Activated T-cell treated with anti-CD3 and anti-CD28 coated beads, Interleukin-2, amount 50 U/mL, for 24 hours (primary cell): ENCODE measurements around the gene CARD14.
"Not testable (repeated sequence)": the region's sequence is repeated elsewhere in the genome, so short reads cannot be mapped to it uniquely, and the experiment has no call there.

Experiments used
- DNase-seq: peaks from one replicate; pipeline ENCODE4 v3.0.0-alpha.2; 2020
- H3K27ac Mint-ChIP-seq: 2 replicates; pipeline ENCODE4 v1.8.0; 2020; ENCODE audit warnings: mild to moderate bottlenecking, mixed read lengths
- H3K27me3 Mint-ChIP-seq: 2 replicates; pipeline ENCODE4 v1.8.0; 2020; ENCODE audit warnings: mixed read lengths
- H3K36me3 Mint-ChIP-seq: 2 replicates; pipeline ENCODE4 v1.8.0; 2020; ENCODE audit warnings: low read depth, mixed read lengths
- H3K4me1 Mint-ChIP-seq: 2 replicates; pipeline ENCODE4 v1.8.0; 2020; ENCODE audit warnings: low read depth, mixed read lengths
- H3K4me3 Mint-ChIP-seq: 2 replicates; pipeline ENCODE4 v1.8.0; 2020; ENCODE audit warnings: mild to moderate bottlenecking, moderate library complexity, mixed read lengths
- H3K9me3 Mint-ChIP-seq: 2 replicates; pipeline ENCODE4 v1.8.0; 2020; ENCODE audit warnings: mixed read lengths

The CARD14 gene

DNA sequence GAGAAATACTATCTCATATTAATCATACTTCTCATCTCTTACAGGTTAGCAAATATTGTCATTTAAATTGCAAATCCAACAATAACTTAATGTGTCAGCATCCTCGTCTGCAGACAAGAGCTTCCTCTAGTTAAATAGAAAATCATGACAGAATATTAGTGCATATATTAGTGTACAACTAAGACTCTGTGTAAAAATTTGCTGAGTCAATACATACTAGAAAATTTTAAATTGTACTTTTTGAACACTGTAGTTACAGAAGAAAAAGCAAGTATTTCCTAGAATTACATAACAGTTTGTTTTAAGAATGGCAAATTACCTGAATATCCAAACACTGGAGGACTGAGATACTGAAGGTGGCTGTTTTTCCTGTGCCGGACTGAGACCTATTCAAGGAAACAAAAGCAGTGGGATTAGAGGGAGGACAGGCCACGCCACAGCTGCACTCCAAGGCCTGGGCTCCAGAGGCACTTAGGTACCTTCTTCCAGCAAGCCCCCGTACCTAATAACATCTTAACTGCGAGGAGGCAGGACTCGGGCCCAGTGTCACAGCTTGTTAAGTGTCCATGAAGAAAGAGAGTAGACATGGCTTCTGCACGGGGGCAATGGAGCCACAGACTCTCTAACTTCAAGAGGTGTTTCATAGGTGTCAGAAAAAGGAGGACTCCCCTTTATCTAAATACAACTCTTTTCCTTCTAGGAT, 28.2 kb upstream of the CARD14 start:
- Mint-ChIP-seq H3K36me3 (peaks cover 97% of the 10 kb centered on the region), H3K9me3 (no peaks in the 10 kb centered on the region), H3K4me1 (peaks cover 39% of the 10 kb centered on the region), H3K27me3 (no peaks in the 10 kb centered on the region), H3K27ac (peak overlapping the region; percentile 68), H3K4me3 (no peak overlapping the region)
- peak; percentile 18 for DNase-seq

DNA sequence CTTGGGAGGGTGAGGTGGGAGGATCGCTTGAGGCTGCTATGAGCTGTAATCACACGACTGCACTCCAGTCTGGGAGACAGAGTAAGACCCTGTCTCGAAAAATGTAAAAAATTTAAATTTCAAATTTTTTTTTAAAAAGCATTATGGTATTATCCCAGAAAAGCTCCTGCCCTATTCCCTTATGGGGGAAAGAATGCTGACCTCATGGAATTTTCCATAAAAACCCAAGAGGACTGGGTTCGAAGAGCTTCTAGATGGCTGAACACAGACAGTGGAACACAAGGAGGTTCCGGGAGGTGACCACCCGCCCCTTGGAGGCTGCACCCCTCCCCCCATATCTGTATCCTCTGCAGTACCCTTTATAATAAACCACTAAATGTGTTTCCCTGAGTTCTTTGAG, 26.9 kb upstream of the CARD14 start:
- peak overlapping the region; percentile 24 for H3K27ac Mint-ChIP-seq
- H3K27me3 Mint-ChIP-seq, result no peaks in the 10 kb centered on the region

DNA sequence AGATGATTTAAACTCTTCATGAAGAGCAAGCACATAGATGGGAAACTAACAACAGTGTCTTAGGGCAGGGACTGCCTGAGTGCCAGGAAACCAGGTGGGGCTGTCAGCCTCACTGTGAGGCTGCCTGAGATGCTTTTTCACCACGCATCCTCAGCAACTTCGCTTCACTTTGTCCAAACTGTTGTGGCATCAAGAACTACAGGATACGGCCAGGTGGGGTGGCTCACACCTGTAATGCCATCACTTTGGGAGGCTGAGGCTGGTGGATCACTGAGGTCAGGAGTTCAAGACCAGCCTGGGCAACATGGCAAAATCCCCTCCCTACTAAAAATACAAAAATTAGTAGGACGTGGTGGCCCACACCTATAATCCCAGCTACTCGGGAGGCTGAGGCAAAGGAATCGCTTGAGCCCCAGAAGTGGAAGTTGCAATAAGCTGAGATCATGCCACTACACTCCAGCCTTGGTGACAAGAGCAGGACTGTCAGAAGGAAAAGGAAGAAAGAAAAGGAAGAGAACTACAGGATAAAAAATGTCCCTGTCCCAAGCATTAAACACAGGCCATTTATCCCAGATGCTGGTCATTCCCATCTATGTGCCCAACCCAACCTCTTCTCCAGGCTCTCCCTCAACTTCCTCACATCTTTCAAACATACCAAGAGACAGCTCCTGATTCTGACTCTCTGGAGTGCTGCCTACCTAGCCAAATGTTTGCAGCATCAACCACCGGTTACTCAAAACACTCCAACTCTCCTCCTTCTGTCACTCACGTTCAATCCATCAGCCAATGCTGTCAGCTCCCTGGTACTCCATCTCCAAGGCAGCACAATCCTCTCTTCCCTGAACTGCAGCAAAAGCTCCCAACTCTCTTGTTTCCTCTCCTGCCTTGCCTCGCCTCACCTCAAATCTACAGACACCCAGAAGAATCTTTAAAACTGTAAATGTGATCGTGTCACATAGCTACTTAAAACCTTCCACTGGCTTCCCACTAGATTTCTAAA, 24.5 kb upstream of the CARD14 start:
- Mint-ChIP-seq H3K36me3 (peaks cover 73% of the 10 kb centered on the region), H3K27ac (peak overlapping the region; percentile 88)

More for the DNA sequence above, 26.9 kb upstream of the CARD14 start:
- Mint-ChIP-seq H3K4me1 (peaks cover 40% of the 10 kb centered on the region), H3K9me3 (no peaks in the 10 kb centered on the region), H3K4me3 (no peak overlapping the region), H3K36me3 (peaks cover 94% of the 10 kb centered on the region)
- DNase-seq, result peak; percentile 0

DNA sequence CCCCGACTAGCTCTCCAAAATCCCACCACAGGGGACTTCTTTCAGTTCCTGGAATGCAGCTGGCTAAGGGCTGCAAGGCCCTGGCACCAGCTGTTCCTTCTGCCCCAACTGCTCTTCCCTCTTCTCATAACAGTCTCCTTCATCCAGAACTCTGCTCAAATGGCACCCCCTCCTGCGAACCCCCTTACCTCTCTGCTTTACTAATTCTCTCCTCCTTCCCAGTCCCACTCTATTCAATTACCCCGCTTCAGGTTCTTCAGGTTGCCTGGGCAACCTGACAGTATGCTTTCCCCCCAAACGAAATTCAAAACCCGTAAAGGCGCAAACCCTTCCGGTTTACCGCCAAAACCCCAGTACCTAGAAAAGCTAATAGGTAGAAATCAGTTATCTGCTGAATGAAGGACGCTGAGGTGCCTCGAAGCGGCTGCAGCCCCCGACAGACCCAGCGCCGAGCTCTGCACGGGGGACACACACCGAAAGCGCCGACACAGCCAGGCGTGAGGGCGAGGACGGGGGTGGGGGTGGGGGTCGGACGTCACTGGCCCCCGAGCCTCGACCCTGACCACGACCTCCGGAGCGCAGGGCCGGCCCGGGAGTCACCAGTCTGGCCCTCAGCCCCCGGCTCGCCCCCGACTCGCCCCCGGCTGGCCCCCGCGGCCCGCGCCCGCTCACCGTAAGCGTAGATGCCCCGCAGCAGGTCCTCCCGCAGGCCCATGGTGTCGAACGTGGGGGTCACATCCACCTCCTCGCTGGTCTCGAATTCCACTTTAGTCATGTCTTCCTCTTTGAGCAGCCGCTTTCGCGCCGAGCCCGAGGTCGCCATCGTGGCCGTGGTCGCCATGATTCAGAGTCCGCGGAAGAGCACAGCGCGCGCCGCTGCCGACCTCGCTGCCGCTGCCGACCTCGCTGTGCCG, 23.5 kb upstream of the CARD14 start:
- Mint-ChIP-seq H3K27ac (peak overlapping the region; percentile 97), H3K9me3 (no peaks in the 10 kb centered on the region), H3K4me3 (peak overlapping the region; percentile 87), H3K4me1 (peaks cover 49% of the 10 kb centered on the region), H3K36me3 (peaks cover 64% of the 10 kb centered on the region), H3K27me3 (no peaks in the 10 kb centered on the region)
- DNase-seq, result peak; percentile 52

More for the DNA sequence above, 24.5 kb upstream of the CARD14 start:
- no peaks in the 10 kb centered on the region for H3K27me3 Mint-ChIP-seq
- DNase-seq, result peak; percentile 27
- H3K4me3 Mint-ChIP-seq, result peak overlapping the region; percentile 87
- H3K4me1 Mint-ChIP-seq, result peaks cover 49% of the 10 kb centered on the region
- no peaks in the 10 kb centered on the region for H3K9me3 Mint-ChIP-seq

DNA sequence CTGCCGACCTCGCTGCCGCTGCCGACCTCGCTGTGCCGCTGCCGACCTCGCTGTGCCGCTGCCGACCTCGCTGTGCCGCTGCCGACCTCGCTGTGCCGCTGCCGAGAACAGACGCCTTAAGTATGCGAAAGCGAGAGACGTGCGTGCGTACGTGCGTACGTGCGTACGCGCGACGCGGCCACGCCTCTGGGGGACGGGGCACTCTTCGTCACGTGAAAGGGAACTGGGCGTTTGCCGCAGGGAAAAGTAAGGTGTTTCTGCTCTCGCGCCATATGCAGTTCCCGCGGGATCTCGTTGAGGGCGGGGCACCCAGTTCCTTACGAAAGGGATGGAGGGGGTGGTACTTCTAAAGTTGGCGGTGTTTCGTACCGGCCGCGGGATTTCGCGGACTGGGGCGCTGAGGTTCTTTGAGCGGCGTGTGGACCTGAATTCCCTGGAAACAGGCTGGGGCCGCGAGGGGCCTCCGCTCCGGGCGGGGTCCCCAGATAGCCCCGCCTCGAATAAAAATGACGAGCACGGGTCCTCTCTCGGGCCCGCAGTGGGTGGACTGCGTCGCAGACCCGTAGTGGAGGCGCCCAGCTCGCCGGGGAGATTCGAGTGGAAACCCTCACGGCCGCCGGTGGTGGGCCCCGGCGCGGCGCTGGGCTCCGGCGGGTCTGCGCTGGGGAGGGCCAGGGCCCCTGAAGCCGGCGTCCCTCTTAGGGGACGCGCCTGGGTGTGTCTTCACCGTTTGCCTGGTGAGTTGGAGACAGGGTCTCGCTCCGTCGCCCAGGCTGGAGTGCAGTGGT, 22.6 kb upstream of the CARD14 start, which contains the start of gene EIF4A3:
Gene EIF4A3, minus strand, starts transcription at position 94 of the 788 bp plus-strand sequence. CDS start 167 bp downstream, outside the sequence.
- peak within 1 kb of the TSS; percentile 87 for H3K4me3 Mint-ChIP-seq
- peaks cover 55% of the 10 kb centered on the region for H3K36me3 Mint-ChIP-seq
- DNase-seq, result peak; percentile 95
- H3K4me1 Mint-ChIP-seq, result peaks cover 50% of the 10 kb centered on the region
- no peaks in the 10 kb centered on the region for H3K27me3 Mint-ChIP-seq
- no peaks in the 10 kb centered on the region for H3K9me3 Mint-ChIP-seq
- H3K27ac Mint-ChIP-seq, result peak within 1 kb of the TSS; percentile 97

DNA sequence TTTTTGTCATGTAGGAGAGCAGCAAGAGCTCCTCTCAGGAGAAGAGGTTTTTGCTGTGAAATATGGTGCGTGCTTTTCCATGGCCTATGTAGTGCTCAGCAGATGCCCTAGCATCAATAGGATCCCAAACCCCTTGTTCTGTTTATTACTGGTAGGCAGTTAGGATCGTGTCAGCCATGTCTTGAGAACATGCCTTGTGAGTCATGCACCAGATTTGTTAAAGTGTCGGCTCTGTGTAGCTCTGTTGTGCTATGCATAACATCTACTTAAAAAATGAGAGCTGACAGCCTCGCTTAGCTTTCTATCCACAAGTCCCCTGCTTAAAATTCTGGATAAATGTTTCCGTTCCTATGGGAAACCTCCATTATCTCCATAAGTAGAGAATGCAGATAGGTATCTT, 18.5 kb upstream of the CARD14 start:
- Mint-ChIP-seq H3K9me3 (peaks cover 9% of the 10 kb centered on the region), H3K4me3 (no peak overlapping the region)

DNA sequence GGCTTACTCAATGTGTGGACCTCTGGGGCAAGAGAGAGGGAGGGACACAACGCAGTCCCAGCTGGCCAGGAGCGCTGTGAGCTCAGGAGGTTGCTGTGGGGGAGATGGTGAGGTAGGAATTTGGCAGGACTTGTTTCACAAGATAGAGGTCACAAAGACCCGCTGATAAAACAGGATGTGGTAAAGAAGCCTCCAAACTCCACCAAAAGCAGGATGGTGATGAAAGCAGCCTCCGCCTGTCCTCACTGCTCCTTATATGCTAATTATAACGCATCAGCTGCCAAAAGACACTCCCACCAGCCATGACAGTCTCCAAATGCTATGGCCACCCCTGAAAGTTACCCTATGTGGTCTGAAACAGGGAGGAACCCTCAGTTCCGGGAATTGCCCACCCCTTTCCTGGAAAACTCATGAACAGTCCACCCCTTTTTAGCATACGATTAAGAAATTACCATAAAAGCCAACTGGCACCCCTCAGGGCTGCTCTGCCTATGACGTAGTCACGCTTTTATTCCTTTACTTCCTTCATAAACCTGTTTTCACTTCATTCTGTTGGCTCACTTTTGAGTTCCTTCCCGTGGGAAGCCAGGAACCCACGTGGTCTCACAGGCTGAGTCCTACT, 17.6 kb upstream of the CARD14 start:
- DNase-seq, result no peak
- peaks cover 23% of the 10 kb centered on the region for H3K4me1 Mint-ChIP-seq
- peaks cover 9% of the 10 kb centered on the region for H3K9me3 Mint-ChIP-seq
- no peaks in the 10 kb centered on the region for H3K27me3 Mint-ChIP-seq
- H3K4me3 Mint-ChIP-seq, result no peak overlapping the region
- peak overlapping the region; percentile 58 for H3K27ac Mint-ChIP-seq
- H3K36me3 Mint-ChIP-seq, result peaks cover 7% of the 10 kb centered on the region

More for the DNA sequence above, 18.5 kb upstream of the CARD14 start:
- no peaks in the 10 kb centered on the region for H3K27me3 Mint-ChIP-seq
- H3K27ac Mint-ChIP-seq, result no peak overlapping the region
- no peak for DNase-seq
- H3K36me3 Mint-ChIP-seq, result peaks cover 14% of the 10 kb centered on the region
- H3K4me1 Mint-ChIP-seq, result peaks cover 24% of the 10 kb centered on the region

DNA sequence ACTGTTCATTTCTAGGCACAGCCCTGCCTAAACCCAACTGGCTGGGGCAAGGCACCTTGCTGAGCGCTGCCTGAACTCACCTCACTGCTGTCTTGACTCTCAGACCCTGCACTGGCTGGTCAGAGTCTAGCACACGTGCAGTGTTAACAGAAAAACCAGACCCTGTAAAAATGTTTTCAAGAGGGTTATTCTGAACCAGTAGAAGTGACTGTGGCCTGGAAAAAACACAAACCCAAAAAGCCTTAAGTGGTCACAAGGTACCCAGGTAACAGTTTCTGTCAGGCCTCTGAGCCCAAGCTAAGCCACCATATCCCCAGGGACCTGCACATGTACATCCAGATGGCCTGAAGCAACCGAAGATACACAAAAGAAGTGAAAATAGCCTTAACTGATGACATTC, 16.8 kb upstream of the CARD14 start:
- Mint-ChIP-seq H3K9me3 (peaks cover 9% of the 10 kb centered on the region), H3K36me3 (peaks cover 3% of the 10 kb centered on the region), H3K4me3 (no peak overlapping the region), H3K27me3 (no peaks in the 10 kb centered on the region), H3K4me1 (peaks cover 21% of the 10 kb centered on the region), H3K27ac (no peak overlapping the region)
- no peak for DNase-seq

DNA sequence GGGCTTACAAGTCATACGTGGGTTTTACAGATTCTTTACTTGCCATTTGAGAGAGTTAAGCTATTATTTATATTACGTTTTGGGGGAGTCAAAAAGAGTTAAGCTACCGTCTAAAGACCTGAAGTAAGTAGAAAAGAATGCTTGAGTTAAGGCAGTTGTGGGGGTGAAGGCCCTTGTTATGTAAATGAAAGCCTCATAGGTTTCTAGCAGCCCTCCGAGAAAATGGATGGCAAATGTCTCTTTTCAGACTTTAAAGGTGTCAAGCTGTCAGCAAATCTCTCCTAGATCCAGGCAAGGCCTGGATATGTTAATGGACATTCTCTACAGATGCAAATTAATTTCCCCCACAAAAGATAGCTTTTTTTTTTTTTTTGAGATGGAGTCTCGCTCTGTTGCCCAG, 15.7 kb upstream of the CARD14 start:
- Mint-ChIP-seq H3K36me3 (no peaks in the 10 kb centered on the region), H3K9me3 (peaks cover 9% of the 10 kb centered on the region), H3K4me3 (no peak overlapping the region), H3K27ac (no peak overlapping the region), H3K27me3 (peaks cover under 1% of the 10 kb centered on the region), H3K4me1 (peaks cover 12% of the 10 kb centered on the region)
- DNase-seq, result no peak

DNA sequence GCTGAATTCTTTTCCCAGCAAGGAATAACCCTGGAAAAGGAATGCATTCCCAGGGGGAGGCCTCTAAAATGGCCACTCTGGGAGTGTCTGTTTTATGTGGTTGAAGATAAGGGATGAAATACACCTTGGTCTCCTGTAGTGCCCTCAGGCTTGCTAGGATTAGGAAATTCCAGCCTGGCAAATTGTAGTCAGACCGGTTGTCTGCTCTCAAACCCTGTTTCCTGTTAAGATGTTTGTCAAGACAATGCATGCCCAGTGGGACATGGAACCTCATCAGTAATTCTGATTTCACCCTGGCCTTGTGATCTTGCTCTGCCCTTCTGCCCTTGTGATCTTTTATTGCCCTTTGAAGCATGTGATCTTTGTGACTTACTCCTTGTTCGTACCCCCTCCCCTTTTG, 14.2 kb upstream of the CARD14 start:
- not testable (repeated sequence) for DNase-seq, H3K4me3 Mint-ChIP-seq, H3K27ac Mint-ChIP-seq, H3K36me3 Mint-ChIP-seq, H3K9me3 Mint-ChIP-seq, H3K27me3 Mint-ChIP-seq
- peaks cover 12% of the 10 kb centered on the region for H3K4me1 Mint-ChIP-seq

DNA sequence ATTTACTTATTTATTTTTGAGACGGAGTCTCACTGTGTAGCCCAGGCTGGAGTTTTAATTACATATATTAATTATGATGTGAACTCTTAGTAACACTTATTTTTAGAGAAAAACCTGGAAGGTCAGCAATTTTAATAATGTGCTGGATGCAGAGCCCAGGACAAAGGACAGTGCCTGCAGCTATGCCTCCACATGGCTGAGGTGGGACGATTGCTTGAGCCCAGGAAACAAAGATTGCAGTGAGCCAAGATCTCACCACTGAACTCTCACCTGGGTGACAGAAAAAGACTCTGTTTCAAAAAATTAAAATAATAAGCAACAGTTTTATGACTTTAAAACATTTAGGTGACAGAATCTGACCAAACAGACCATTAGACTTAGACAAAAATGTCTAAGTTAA, 11.0 kb upstream of the CARD14 start:
- no peaks in the 10 kb centered on the region for H3K4me1 Mint-ChIP-seq
- H3K36me3 Mint-ChIP-seq, result no peaks in the 10 kb centered on the region
- no peak overlapping the region for H3K27ac Mint-ChIP-seq
- DNase-seq, result no peak
- H3K9me3 Mint-ChIP-seq, result peaks cover 9% of the 10 kb centered on the region
- H3K27me3 Mint-ChIP-seq, result peaks cover 11% of the 10 kb centered on the region
- no peak overlapping the region for H3K4me3 Mint-ChIP-seq

DNA sequence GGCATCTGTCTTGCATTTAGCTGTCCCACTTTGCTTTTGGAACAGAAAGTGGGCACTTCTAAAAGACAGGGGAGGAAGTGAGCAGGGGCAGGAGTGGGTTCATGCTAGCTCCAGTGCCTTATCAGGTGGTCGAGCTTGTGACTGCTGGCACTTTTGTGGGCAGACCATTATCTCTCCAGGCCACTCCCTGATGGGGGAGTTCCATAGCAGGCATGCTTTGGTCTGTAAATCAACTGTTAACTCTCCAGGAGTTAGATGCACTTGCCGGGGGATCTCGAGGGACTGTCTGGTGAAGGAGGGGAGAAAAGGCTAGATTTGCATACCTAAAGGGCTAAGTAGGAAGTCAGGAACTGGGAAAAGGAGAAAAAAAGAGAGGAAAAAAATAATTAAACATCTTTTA, 9.3 kb upstream of the CARD14 start:
- H3K4me3 Mint-ChIP-seq, result no peak overlapping the region
- H3K27me3 Mint-ChIP-seq, result peaks cover 16% of the 10 kb centered on the region
- H3K36me3 Mint-ChIP-seq, result no peaks in the 10 kb centered on the region
- no peak overlapping the region for H3K27ac Mint-ChIP-seq
- peaks cover 6% of the 10 kb centered on the region for H3K9me3 Mint-ChIP-seq
- DNase-seq, result no peak
- no peaks in the 10 kb centered on the region for H3K4me1 Mint-ChIP-seq

DNA sequence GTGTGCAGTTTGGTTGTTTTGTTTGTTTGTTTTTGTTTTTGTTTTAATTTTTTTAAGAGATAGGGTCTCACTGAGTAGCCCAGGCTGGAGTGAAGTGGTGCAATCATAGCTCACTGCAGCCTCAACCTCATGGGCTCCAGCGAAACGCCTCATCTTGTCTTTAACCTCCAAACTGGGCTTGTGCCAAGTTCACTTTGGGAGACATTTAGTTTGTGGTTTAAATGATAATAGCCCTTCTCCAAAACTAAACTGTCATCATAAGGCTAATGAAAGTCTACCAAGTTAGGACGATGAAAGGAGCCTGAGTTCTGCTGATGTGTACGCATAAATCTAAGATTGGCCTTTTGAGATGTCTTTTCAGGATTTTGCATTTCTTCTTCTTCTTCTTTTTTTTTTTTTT, 6.5 kb upstream of the CARD14 start:
- Mint-ChIP-seq H3K9me3 (no peaks in the 10 kb centered on the region), H3K27me3 (peaks cover 16% of the 10 kb centered on the region), H3K36me3 (no peaks in the 10 kb centered on the region), H3K4me3 (no peak overlapping the region), H3K27ac (no peak overlapping the region), H3K4me1 (no peaks in the 10 kb centered on the region)
- no peak for DNase-seq
